Progenitor cell of endocrine pancreas (in vitro differentiated cells): ENCODE data around the gene USHBP1. TPM values are rescaled to one million over a fixed set of nuclear protein-coding genes. Genes with fewer than 3 reads are reported as not detected.

ENCODE experiments used
- DNase-seq: peaks from one replicate; pipeline ENCODE4 v3.0.0; 2021; ENCODE audit warnings: low spot score; ENCODE audit not compliant: unreplicated experiment
- H3K27ac Mint-ChIP-seq: 2 replicates; pipeline ENCODE4 v1.8.0; 2021; ENCODE audit warnings: mild to moderate bottlenecking, moderate library complexity, mixed read lengths
- H3K27me3 Mint-ChIP-seq: 2 replicates; pipeline ENCODE4 v1.8.0; 2021; ENCODE audit warnings: mixed read lengths
- H3K36me3 Mint-ChIP-seq: 2 replicates; pipeline ENCODE4 v1.8.0; 2022; ENCODE audit warnings: mixed read lengths; ENCODE audit not compliant: insufficient read depth
- H3K4me1 Mint-ChIP-seq: 2 replicates; pipeline ENCODE4 v1.8.0; 2021; ENCODE audit warnings: low read depth, mixed read lengths
- H3K4me3 Mint-ChIP-seq: 2 replicates; pipeline ENCODE4 v1.8.0; 2021; ENCODE audit warnings: low read depth, mild to moderate bottlenecking, moderate library complexity, mixed read lengths
- H3K9me3 Mint-ChIP-seq: 2 replicates; pipeline ENCODE4 v1.8.0; 2021; ENCODE audit warnings: low read depth, mixed read lengths
- total RNA-seq: library from RNA; stranded (reverse); gene quantifications from 2 replicates; pipeline ENCODE4 v1.2.1, GENCODE V29; 2021
- TF ChIP-seq, protein P1 (sequence below): fragments of 200-600 bp; sonication (generic); IDR thresholded peaks from one replicate; pipeline ENCODE4 v1.5.0; 2021; ENCODE audit warnings: antibody characterized with exemption, mild to moderate bottlenecking; ENCODE audit not compliant: unreplicated experiment

Gene USHBP1
- total RNA-seq, 1 donor from 2014 or later: 0.38 TPM

DNA sequence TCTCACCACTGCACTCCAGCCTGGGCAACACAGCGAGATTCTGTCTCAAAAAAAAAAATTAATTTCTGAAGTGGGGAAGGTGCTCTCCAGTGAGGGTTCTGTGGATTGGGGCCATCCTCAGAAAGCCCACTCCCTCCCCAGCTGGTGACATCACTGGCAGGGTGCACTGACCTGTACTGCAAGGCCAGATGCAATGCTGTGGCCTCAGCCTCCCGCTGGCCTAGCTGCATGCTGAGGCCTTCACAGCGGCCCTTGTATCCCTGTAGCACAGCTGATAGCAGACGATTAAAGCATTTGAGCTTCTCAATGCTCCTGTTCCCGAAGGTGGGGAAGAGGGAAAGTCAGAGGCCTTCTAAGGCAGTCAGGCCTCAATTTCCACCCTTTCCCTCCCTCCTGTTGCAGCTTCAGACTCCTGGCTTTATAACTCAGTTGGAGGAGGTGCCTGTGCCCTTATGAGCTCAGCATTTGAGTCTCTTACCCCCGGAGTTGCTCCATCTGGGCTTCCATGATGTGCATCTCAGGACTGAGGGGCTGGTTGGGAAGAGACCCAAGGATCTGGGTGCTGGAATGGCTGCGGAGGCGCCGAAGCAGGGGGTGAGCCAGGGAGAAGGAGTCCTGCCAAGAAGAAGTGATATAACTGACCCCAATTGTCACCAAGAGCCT is 5.3 kb downstream of the USHBP1 start:
- H3K27me3 Mint-ChIP-seq: peaks cover 3% of the 10 kb centered on the region
- no peak overlapping the region for H3K4me3 Mint-ChIP-seq
- H3K9me3 Mint-ChIP-seq: no peaks in the 10 kb centered on the region
- H3K27ac Mint-ChIP-seq: no peak overlapping the region
- TF ChIP-seq, protein P1, sequence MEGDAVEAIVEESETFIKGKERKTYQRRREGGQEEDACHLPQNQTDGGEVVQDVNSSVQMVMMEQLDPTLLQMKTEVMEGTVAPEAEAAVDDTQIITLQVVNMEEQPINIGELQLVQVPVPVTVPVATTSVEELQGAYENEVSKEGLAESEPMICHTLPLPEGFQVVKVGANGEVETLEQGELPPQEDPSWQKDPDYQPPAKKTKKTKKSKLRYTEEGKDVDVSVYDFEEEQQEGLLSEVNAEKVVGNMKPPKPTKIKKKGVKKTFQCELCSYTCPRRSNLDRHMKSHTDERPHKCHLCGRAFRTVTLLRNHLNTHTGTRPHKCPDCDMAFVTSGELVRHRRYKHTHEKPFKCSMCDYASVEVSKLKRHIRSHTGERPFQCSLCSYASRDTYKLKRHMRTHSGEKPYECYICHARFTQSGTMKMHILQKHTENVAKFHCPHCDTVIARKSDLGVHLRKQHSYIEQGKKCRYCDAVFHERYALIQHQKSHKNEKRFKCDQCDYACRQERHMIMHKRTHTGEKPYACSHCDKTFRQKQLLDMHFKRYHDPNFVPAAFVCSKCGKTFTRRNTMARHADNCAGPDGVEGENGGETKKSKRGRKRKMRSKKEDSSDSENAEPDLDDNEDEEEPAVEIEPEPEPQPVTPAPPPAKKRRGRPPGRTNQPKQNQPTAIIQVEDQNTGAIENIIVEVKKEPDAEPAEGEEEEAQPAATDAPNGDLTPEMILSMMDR: no peak
- DNase-seq: no peak
- H3K36me3 Mint-ChIP-seq: no peaks in the 10 kb centered on the region
- peaks cover 2% of the 10 kb centered on the region for H3K4me1 Mint-ChIP-seq

DNA sequence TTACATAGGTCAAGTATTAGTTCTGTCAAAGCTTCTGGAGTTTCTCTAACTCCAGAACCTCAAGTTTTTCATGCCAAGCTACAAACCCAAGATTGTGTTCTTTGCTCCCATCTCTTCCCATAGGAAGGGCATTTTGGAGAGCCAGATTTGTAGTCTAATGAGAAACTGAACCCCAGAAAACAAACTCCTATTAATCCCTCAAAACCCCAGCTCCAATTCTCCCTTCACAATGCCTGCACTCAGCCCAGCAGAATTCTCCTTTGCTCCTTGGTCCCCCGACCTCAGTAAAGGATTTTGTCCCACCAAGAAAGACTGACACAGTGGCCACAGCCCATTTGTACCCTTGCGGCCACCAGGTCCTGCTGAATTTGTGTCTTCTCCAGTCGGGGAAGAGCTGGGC is 8.4 kb downstream of the USHBP1 start:
- H3K36me3 Mint-ChIP-seq: no peaks in the 10 kb centered on the region
- no peak overlapping the region for H3K4me3 Mint-ChIP-seq
- DNase-seq: no peak
- H3K27me3 Mint-ChIP-seq: peaks cover 3% of the 10 kb centered on the region
- TF ChIP-seq, protein P1: no peak
- H3K27ac Mint-ChIP-seq: no peak overlapping the region
- H3K4me1 Mint-ChIP-seq: peaks cover 2% of the 10 kb centered on the region
- H3K9me3 Mint-ChIP-seq: no peaks in the 10 kb centered on the region

DNA sequence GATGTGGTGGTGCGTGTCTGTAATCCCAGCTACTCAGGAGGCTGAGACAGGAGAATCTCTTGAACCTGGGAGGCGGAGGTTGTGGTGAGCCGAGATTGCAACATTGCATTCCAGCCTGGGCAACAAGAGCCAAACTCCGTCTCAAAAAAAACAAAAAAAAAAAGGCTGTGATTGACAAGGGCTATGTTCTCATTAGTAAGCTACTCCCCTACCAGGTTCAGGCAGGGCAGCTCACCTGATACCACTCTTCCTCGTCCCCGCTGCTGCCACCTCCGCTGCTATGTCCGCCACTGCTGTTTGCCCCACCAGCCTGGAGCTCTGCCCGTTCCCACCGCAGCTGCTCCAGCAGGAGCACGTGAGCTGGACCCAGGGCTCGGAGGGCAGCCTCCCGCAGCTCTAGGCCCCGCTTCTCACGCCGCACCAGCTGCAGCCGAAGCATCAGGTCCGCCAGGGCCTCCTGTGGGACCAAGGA is 9.4 kb downstream of the USHBP1 start:
- DNase-seq: no peak
- Mint-ChIP-seq H3K27ac (no peak overlapping the region), H3K4me3 (no peak overlapping the region), H3K9me3 (no peaks in the 10 kb centered on the region), H3K27me3 (no peaks in the 10 kb centered on the region), H3K4me1 (peaks cover 2% of the 10 kb centered on the region), H3K36me3 (no peaks in the 10 kb centered on the region)
- TF ChIP-seq, protein P1: no peak

DNA sequence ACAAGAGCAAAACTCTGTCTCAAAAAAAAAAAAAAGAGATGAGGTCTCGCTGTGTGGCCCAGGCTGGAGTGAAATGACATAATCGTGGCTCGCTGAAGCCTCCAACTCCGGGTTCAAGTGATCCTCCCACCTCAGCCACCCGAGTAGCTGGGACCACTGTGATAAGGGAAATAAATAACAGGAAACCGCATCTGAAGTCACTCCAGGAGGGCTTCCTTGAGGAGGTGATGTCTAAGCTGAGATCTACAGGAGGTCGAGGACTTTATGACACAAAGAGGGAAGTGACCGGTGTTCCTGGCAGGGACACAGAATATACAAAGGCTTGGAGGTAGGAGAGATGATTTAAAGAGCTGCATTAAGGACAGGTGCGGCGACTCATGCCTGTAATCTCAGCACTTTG is 9.9 kb downstream of the USHBP1 start:
- Mint-ChIP-seq H3K9me3 (no peaks in the 10 kb centered on the region), H3K27ac (no peak overlapping the region), H3K27me3 (no peaks in the 10 kb centered on the region), H3K36me3 (no peaks in the 10 kb centered on the region), H3K4me3 (no peak overlapping the region), H3K4me1 (peaks cover 2% of the 10 kb centered on the region)
- no peak for DNase-seq
- TF ChIP-seq, protein P1: no peak

DNA sequence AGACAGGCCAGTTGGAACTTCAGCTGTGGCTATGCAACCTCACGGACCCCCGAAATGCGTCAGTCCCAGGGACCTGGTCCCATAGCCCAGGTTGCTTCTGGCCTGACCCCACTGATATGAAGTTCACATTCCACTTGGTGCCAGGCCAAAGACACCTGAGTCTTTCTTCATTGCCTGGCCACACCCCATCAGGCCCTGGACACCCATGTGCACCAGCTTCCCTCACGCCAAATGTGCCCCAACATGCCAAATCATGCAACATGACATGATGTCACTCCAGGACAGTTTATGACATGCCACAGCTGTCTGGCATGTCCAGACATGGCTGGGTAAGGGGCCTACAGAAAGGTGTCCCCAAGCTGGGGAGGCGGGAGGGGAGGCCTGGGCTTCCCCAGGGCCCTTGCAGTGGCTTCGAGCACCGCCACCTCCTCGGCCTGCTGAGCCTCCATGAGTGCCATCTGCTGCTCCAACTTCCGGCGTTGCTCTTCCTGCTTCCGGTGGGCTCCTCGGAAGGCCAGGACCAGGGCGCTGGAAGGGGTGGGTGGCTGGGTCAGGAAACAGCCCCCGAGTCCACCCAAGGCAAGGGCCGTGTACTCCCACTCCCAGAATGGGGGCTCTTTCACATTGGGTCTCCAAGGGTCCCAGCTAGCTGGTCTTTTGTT is 14.5 kb downstream of the USHBP1 start:
- no peak overlapping the region for H3K27ac Mint-ChIP-seq
- H3K27me3 Mint-ChIP-seq: no peaks in the 10 kb centered on the region
- peaks cover 22% of the 10 kb centered on the region for H3K4me1 Mint-ChIP-seq

More for the DNA sequence above, 14.5 kb downstream of the USHBP1 start:
- Mint-ChIP-seq H3K4me3 (no peak overlapping the region), H3K9me3 (no peaks in the 10 kb centered on the region), H3K36me3 (no peaks in the 10 kb centered on the region)
- TF ChIP-seq, protein P1: no peak
- no peak for DNase-seq
